HG03025 (cell line): ENCODE results near the gene ZBTB9.

Source experiments
- ATAC-seq: cut with Tn5 transposase; IDR thresholded peaks from one replicate; pipeline ENCODE4 v1.9.1; 2021; ENCODE audit warnings: mild to moderate bottlenecking, moderate library complexity; ENCODE audit not compliant: unreplicated experiment, low FRiP score

ZBTB9 gene

GRCh38 chr6:33432546-33432945, 21.8 kb upstream of the ZBTB9 start:
- no peak for ATAC-seq

- ATAC-seq: no peak
These were observed 21.3 kb upstream of the ZBTB9 start for GRCh38 chr6:33433001-33433543.

- no peak for ATAC-seq
These were observed 20.7 kb upstream of the ZBTB9 start for GRCh38 chr6:33433544-33434191.

- no peak for ATAC-seq
These were observed 19.4 kb upstream of the ZBTB9 start for GRCh38 chr6:33434961-33435360.

- ATAC-seq: no peak
These were observed 16.7 kb upstream of the ZBTB9 start for GRCh38 chr6:33437666-33438065.

GRCh38 chr6:33438978-33439594, 15.3 kb upstream of the ZBTB9 start:
- ATAC-seq: no peak

GRCh38 chr6:33439956-33440648, 14.3 kb upstream of the ZBTB9 start:
- ATAC-seq: no peak

- ATAC-seq: no peak
These were observed 13.6 kb upstream of the ZBTB9 start for GRCh38 chr6:33440649-33441309.

GRCh38 chr6:33441457-33441856, 12.9 kb upstream of the ZBTB9 start:
- ATAC-seq: no peak

- no peak for ATAC-seq
These were observed 12.1 kb upstream of the ZBTB9 start for GRCh38 chr6:33442283-33442682.

- ATAC-seq: no peak
These were observed 11.4 kb upstream of the ZBTB9 start for GRCh38 chr6:33443025-33443424.

- ATAC-seq: no peak
These were observed 10.5 kb upstream of the ZBTB9 start for GRCh38 chr6:33443619-33444504.

- ATAC-seq: no peak
These were observed 9.2 kb upstream of the ZBTB9 start for GRCh38 chr6:33445119-33445603.

- no peak for ATAC-seq
These were observed 8.0 kb upstream of the ZBTB9 start for GRCh38 chr6:33446356-33446755.

GRCh38 chr6:33450434-33450833, 3.9 kb upstream of the ZBTB9 start:
- no peak for ATAC-seq

- no peak for ATAC-seq
These were observed 2.8 kb upstream of the ZBTB9 start for GRCh38 chr6:33451606-33452005.

GRCh38 chr6:33452496-33452895, 1.9 kb upstream of the ZBTB9 start:
- no peak for ATAC-seq

GRCh38 chr6:33453393-33454008, 875 bp upstream of the ZBTB9 start:
- no peak for ATAC-seq

- ATAC-seq: no peak
These were observed 675 bp downstream of the ZBTB9 start for GRCh38 chr6:33455051-33455450.

- ATAC-seq: no peak
These were observed 1.8 kb downstream of the ZBTB9 start for GRCh38 chr6:33456156-33456555.
